ENCODE measurements around the gene NKAPD1.

GRCh38 chr11:112115386-112115785 is 41.3 kb downstream of the NKAPD1 start:
- TF ChIP-seq POLR2A (IDR thresholded peaks at IDR 0.05): no peak
- TF ChIP-seq, protein P1, sequence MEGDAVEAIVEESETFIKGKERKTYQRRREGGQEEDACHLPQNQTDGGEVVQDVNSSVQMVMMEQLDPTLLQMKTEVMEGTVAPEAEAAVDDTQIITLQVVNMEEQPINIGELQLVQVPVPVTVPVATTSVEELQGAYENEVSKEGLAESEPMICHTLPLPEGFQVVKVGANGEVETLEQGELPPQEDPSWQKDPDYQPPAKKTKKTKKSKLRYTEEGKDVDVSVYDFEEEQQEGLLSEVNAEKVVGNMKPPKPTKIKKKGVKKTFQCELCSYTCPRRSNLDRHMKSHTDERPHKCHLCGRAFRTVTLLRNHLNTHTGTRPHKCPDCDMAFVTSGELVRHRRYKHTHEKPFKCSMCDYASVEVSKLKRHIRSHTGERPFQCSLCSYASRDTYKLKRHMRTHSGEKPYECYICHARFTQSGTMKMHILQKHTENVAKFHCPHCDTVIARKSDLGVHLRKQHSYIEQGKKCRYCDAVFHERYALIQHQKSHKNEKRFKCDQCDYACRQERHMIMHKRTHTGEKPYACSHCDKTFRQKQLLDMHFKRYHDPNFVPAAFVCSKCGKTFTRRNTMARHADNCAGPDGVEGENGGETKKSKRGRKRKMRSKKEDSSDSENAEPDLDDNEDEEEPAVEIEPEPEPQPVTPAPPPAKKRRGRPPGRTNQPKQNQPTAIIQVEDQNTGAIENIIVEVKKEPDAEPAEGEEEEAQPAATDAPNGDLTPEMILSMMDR (IDR thresholded peaks at IDR 0.05): no peak
